ENCODE results near the gene SAMD4B.

Gene SAMD4B

DNA sequence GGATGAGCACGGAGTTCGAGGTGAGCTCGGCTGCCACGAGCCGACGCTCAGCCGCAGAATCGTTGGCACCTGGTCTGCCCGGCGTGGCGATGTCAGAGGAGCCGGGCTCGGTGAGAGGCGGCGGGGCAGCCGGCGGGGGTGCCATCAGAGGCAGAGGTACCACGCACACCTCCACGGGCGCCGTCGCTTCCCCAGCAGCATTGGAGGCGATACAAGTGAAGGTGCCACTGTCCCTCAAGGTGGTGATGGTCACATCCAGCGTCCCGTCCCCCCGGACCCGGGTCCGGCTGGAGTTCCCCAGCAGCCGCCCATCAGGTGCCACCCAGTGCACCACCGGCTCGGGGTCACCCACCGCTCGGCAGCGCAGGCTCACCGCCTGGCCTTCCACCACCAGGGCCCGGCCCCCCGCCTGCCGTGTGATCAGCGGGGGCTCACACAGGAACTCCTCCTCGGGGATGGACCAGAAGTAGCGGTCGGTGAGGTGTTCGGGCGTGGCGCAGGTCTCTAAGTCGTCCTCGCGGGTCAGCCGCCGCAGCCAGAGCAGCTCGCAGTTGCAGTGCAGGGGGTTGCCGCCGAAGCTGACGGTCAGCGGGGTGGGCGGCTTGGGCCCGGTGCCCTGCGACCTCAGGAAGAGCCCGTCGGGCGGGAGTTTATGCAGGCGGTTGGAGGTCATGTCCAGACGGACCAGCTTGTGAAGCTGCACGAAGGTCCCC is 28.0 kb upstream of the SAMD4B start:
- Histone ChIP-seq H3K18ac (ENCODE audit: low read length) (no peak overlapping the region), H2BK15ac (ENCODE audit: low read length) (no peak overlapping the region), H3K9ac (ENCODE audit: low read depth, low read length, poor library complexity) (no peak overlapping the region), H3K36me3 (replicated peaks in 1 of 2; ENCODE audit: control insufficient read depth in 2 of 2, insufficient read depth in 2 of 2, low read length in 2 of 2) (peaks cover 0 to 5% of the 10 kb centered on the region in 2 donors), H3K4me3 (ENCODE audit: low read length in 2 of 2) (no peak overlapping the region), H3K4me1 (ENCODE audit: control insufficient read depth in 2 of 2, insufficient read depth in 1 of 2, low read depth in 1 of 2, low read length in 2 of 2) (no peaks in the 10 kb centered on the region), H2AK5ac (ENCODE audit: low read depth, low read length) (no peak overlapping the region), H3K79me1 (ENCODE audit: low read depth, low read length) (no peaks in the 10 kb centered on the region), H2BK120ac (ENCODE audit: low read depth, low read length) (no peak overlapping the region), H3K27me3 (ENCODE audit: control insufficient read depth in 3 of 3, insufficient read depth in 3 of 3, low read depth in 1 of 3, low read length in 3 of 3) (peaks cover 0 to 26% (median 0%) of the 10 kb centered on the region in 3 experiments), H4K8ac (ENCODE audit: low read depth, low read length) (no peak overlapping the region), H3K4ac (ENCODE audit: low read length) (no peak overlapping the region), H3K27ac (replicated peaks; ENCODE audit: low read length) (no peak overlapping the region), H2BK12ac (ENCODE audit: low read length) (no peak overlapping the region), H3K14ac (ENCODE audit: low read length) (no peak overlapping the region), H3K9me3 (replicated peaks in 1 of 2; ENCODE audit: control insufficient read depth in 2 of 2, insufficient read depth in 1 of 2, low read depth in 1 of 2, low read length in 2 of 2) (no peaks in the 10 kb centered on the region), H4K91ac (ENCODE audit: low read depth, low read length, poor library complexity) (no peak overlapping the region), H2AFZ (ENCODE audit: low read length) (no peak overlapping the region), H2BK5ac (ENCODE audit: low read length) (no peak overlapping the region), H3K23ac (ENCODE audit: low read depth, low read length, poor library complexity) (no peak overlapping the region), H3K4me2 (ENCODE audit: insufficient read depth, low read length, poor library complexity, severe bottlenecking) (no peak overlapping the region)
- WGBS, 2 donors (ENCODE audit: extremely low coverage in 2 of 2, insufficient read length in 2 of 2, insufficient replicate concordance in 1 of 2), result no CpG with 5 or more reads among the region's 64 CpGs
- DNase-seq (ENCODE audit: low spot score), result no peak

DNA sequence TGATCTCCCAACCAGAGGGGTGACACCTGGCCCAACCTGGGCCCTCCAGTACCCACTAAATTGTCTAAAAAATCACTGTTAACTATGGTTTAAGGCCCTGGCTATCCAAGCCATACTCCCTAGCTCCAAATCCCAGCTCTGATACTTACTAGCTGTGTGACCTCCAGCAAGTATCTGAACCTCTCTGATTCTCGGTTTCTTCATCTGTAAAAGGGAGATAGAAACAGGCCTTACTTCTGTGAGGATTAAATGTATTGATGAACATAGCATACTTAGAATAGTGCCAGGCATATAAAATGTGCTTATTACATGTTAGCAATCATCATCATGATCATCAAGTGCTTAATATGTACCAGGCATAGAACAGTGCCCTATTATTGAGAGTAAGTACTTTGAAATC is 26.3 kb upstream of the SAMD4B start:
- Histone ChIP-seq H3K9ac (ENCODE audit: low read depth, low read length, poor library complexity) (no peak overlapping the region), H2BK15ac (ENCODE audit: low read length) (no peak overlapping the region), H2AK5ac (ENCODE audit: low read depth, low read length) (no peak overlapping the region), H3K18ac (ENCODE audit: low read length) (no peak overlapping the region), H2AFZ (ENCODE audit: low read length) (no peak overlapping the region), H3K27ac (replicated peaks; ENCODE audit: low read length) (no peak overlapping the region), H3K4me3 (ENCODE audit: low read length in 2 of 2) (no peak overlapping the region), H3K36me3 (replicated peaks in 1 of 2; ENCODE audit: control insufficient read depth in 2 of 2, insufficient read depth in 2 of 2, low read length in 2 of 2) (peaks cover 0 to 5% of the 10 kb centered on the region in 2 donors), H3K23ac (ENCODE audit: low read depth, low read length, poor library complexity) (no peak overlapping the region), H3K14ac (ENCODE audit: low read length) (no peak overlapping the region), H3K79me1 (ENCODE audit: low read depth, low read length) (no peaks in the 10 kb centered on the region), H4K8ac (ENCODE audit: low read depth, low read length) (no peak overlapping the region), H2BK12ac (ENCODE audit: low read length) (no peak overlapping the region), H3K4me2 (ENCODE audit: insufficient read depth, low read length, poor library complexity, severe bottlenecking) (no peak overlapping the region), H2BK120ac (ENCODE audit: low read depth, low read length) (no peak overlapping the region), H2BK5ac (ENCODE audit: low read length) (no peak overlapping the region), H3K4ac (ENCODE audit: low read length) (no peak overlapping the region), H3K9me3 (replicated peaks in 1 of 2; ENCODE audit: control insufficient read depth in 2 of 2, insufficient read depth in 1 of 2, low read depth in 1 of 2, low read length in 2 of 2) (no peaks in the 10 kb centered on the region), H3K27me3 (ENCODE audit: control insufficient read depth in 3 of 3, insufficient read depth in 3 of 3, low read depth in 1 of 3, low read length in 3 of 3) (peaks cover 0 to 27% (median 6%) of the 10 kb centered on the region in 3 experiments), H3K4me1 (ENCODE audit: control insufficient read depth in 2 of 2, insufficient read depth in 1 of 2, low read depth in 1 of 2, low read length in 2 of 2) (peaks cover 5 to 6% of the 10 kb centered on the region in 2 donors), H4K91ac (ENCODE audit: low read depth, low read length, poor library complexity) (no peak overlapping the region)
- DNase-seq (ENCODE audit: low spot score), result no peak
- WGBS, 2 donors (ENCODE audit: extremely low coverage in 2 of 2, insufficient read length in 2 of 2, insufficient replicate concordance in 1 of 2), result no CpG with 5 or more reads among the region's 1 CpG

DNA sequence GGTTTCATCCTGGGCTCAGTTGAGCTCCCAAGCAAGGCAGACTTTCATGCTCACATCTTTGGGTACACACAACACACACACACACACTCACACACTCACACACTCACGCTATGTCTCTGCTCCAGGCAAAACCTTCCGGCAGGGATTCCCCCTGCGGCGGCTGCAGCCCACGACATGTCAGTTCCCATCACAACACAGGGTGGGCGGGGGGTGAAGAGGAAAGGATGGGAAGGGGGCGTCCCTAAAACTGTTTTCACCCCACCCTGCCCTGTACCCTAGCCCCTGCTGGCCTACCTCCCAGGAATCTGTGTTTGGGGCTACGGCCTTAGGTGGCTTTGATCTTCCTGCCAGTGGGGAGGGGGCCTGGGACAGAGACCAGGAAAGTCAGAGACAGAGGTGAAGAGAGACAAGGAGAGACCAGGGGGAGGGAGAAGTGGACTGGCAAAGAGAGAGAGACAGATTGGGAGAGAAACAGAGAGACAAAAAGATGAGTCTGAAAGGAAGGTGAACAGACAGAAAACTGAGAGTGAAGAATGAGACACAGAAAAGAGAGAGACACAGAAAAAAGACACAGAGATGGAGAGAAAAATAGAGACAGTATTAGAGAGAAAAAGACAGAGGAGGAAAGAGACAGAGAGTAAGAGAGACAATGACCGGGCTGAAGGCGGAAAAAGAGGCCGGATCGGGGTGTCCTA is 25.4 kb upstream of the SAMD4B start:
- Histone ChIP-seq H2AK5ac (ENCODE audit: low read depth, low read length) (no peak overlapping the region), H3K27me3 (ENCODE audit: control insufficient read depth in 3 of 3, insufficient read depth in 3 of 3, low read depth in 1 of 3, low read length in 3 of 3) (peaks cover 0 to 27% (median 9%) of the 10 kb centered on the region in 3 experiments), H3K4ac (ENCODE audit: low read length) (no peak overlapping the region), H2BK120ac (ENCODE audit: low read depth, low read length) (no peak overlapping the region), H3K18ac (ENCODE audit: low read length) (no peak overlapping the region), H3K9ac (ENCODE audit: low read depth, low read length, poor library complexity) (no peak overlapping the region), H2BK15ac (ENCODE audit: low read length) (no peak overlapping the region), H3K4me2 (ENCODE audit: insufficient read depth, low read length, poor library complexity, severe bottlenecking) (no peak overlapping the region), H2BK5ac (ENCODE audit: low read length) (no peak overlapping the region), H2AFZ (ENCODE audit: low read length) (no peak overlapping the region), H3K4me3 (ENCODE audit: low read length in 2 of 2) (no peak overlapping the region), H2BK12ac (ENCODE audit: low read length) (no peak overlapping the region), H3K36me3 (replicated peaks in 1 of 2; ENCODE audit: control insufficient read depth in 2 of 2, insufficient read depth in 2 of 2, low read length in 2 of 2) (peaks cover 0 to 5% of the 10 kb centered on the region in 2 donors), H4K8ac (ENCODE audit: low read depth, low read length) (no peak overlapping the region), H3K27ac (replicated peaks; ENCODE audit: low read length) (no peak overlapping the region), H3K9me3 (replicated peaks in 1 of 2; ENCODE audit: control insufficient read depth in 2 of 2, insufficient read depth in 1 of 2, low read depth in 1 of 2, low read length in 2 of 2) (no peaks in the 10 kb centered on the region), H4K91ac (ENCODE audit: low read depth, low read length, poor library complexity) (peak overlapping the region; percentile 50), H3K4me1 (ENCODE audit: control insufficient read depth in 2 of 2, insufficient read depth in 1 of 2, low read depth in 1 of 2, low read length in 2 of 2) (peaks cover 5 to 8% of the 10 kb centered on the region in 2 donors), H3K79me1 (ENCODE audit: low read depth, low read length) (no peaks in the 10 kb centered on the region), H3K14ac (ENCODE audit: low read length) (peak overlapping the region; percentile 13), H3K23ac (ENCODE audit: low read depth, low read length, poor library complexity) (no peak overlapping the region)
- DNase-seq (ENCODE audit: low spot score), result no peak
- WGBS, 2 donors (ENCODE audit: extremely low coverage in 2 of 2, insufficient read length in 2 of 2, insufficient replicate concordance in 1 of 2), result no CpG with 5 or more reads among the region's 12 CpGs

DNA sequence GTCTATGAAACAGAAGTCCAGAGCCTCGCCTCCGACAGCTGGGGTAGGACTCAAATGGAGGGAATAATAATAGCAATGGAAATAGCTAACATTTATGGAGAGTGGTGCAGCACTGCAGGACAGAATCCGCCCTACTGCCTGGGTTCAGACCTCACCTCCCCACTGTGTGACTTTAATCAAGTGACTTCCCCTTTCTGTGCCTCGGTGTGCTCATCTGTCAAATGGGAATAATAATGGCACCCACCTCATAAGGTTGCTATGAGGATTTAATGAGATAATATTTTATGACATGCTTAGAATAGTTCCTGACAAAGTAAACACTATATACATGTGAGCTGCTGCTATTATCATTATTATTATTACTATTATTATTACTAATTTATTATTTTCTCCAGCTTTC is 24.7 kb upstream of the SAMD4B start:
- H2BK15ac ChIP-seq (ENCODE audit: low read length), result no peak overlapping the region

More for the DNA sequence above, 24.7 kb upstream of the SAMD4B start:
- no peak overlapping the region for H2BK12ac ChIP-seq (ENCODE audit: low read length)
- H2AFZ ChIP-seq (ENCODE audit: low read length), result no peak overlapping the region
- no peak overlapping the region for H3K4me3 ChIP-seq (ENCODE audit: low read length in 2 of 2)
- H3K27me3 ChIP-seq (ENCODE audit: control insufficient read depth in 3 of 3, insufficient read depth in 3 of 3, low read depth in 1 of 3, low read length in 3 of 3), result peaks cover 0 to 27% (median 9%) of the 10 kb centered on the region in 3 experiments
- no peak overlapping the region for H3K18ac ChIP-seq (ENCODE audit: low read length)
- H2BK120ac ChIP-seq (ENCODE audit: low read depth, low read length), result no peak overlapping the region
- no peak overlapping the region for H3K27ac ChIP-seq (replicated peaks; ENCODE audit: low read length)
- WGBS, 2 donors (ENCODE audit: extremely low coverage in 2 of 2, insufficient read length in 2 of 2, insufficient replicate concordance in 1 of 2), result no CpG with 5 or more reads among the region's 4 CpGs
- no peak overlapping the region for H2AK5ac ChIP-seq (ENCODE audit: low read depth, low read length)
- no peak overlapping the region for H2BK5ac ChIP-seq (ENCODE audit: low read length)
- H3K4ac ChIP-seq (ENCODE audit: low read length), result no peak overlapping the region
- no peak overlapping the region for H4K91ac ChIP-seq (ENCODE audit: low read depth, low read length, poor library complexity)
- no peak overlapping the region for H3K9ac ChIP-seq (ENCODE audit: low read depth, low read length, poor library complexity)
- H4K8ac ChIP-seq (ENCODE audit: low read depth, low read length), result no peak overlapping the region
- no peak for DNase-seq (ENCODE audit: low spot score)
- H3K9me3 ChIP-seq (replicated peaks in 1 of 2; ENCODE audit: control insufficient read depth in 2 of 2, insufficient read depth in 1 of 2, low read depth in 1 of 2, low read length in 2 of 2), result no peaks in the 10 kb centered on the region
- H3K4me2 ChIP-seq (ENCODE audit: insufficient read depth, low read length, poor library complexity, severe bottlenecking), result no peak overlapping the region
- no peaks in the 10 kb centered on the region for H3K79me1 ChIP-seq (ENCODE audit: low read depth, low read length)
- H3K36me3 ChIP-seq (replicated peaks in 1 of 2; ENCODE audit: control insufficient read depth in 2 of 2, insufficient read depth in 2 of 2, low read length in 2 of 2), result peaks cover 0 to 5% of the 10 kb centered on the region in 2 donors
- H3K14ac ChIP-seq (ENCODE audit: low read length), result no peak overlapping the region
- H3K23ac ChIP-seq (ENCODE audit: low read depth, low read length, poor library complexity), result no peak overlapping the region
- H3K4me1 ChIP-seq (ENCODE audit: control insufficient read depth in 2 of 2, insufficient read depth in 1 of 2, low read depth in 1 of 2, low read length in 2 of 2), result peaks cover 5 to 8% of the 10 kb centered on the region in 2 donors

All from neuronal stem cell (in vitro differentiated cells).